Measurements from ENCODE around the gene WTIP.
A peak's percentile ranks its signal among the peaks of the same experiment; 100 is the strongest.
"Not testable (repeated sequence)": the region's sequence is repeated elsewhere in the genome, so short reads cannot be mapped to it uniquely, and the experiment has no call there.

The WTIP gene

GRCh38 chr19:34459614-34460013 lies 21.9 kb upstream of the WTIP start:
- TF ChIP-seq, protein P1, sequence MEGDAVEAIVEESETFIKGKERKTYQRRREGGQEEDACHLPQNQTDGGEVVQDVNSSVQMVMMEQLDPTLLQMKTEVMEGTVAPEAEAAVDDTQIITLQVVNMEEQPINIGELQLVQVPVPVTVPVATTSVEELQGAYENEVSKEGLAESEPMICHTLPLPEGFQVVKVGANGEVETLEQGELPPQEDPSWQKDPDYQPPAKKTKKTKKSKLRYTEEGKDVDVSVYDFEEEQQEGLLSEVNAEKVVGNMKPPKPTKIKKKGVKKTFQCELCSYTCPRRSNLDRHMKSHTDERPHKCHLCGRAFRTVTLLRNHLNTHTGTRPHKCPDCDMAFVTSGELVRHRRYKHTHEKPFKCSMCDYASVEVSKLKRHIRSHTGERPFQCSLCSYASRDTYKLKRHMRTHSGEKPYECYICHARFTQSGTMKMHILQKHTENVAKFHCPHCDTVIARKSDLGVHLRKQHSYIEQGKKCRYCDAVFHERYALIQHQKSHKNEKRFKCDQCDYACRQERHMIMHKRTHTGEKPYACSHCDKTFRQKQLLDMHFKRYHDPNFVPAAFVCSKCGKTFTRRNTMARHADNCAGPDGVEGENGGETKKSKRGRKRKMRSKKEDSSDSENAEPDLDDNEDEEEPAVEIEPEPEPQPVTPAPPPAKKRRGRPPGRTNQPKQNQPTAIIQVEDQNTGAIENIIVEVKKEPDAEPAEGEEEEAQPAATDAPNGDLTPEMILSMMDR (IDR thresholded peaks at IDR 0.05): no peak
- Histone ChIP-seq H3K4me1 (peaks cover 34% of the 10 kb centered on the region), H3K4me2 (ENCODE audit: low read length) (peak overlapping the region; percentile 40), H2AFZ (no peak overlapping the region), H3K27ac (peak overlapping the region; percentile 69), H3K9me3 (ENCODE audit: control insufficient read depth, low read length) (no peaks in the 10 kb centered on the region), H3K36me3 (ENCODE audit: control insufficient read depth, insufficient read depth, low read length) (no peaks in the 10 kb centered on the region), H3K9ac (no peak overlapping the region), H3K79me2 (peaks cover 19% of the 10 kb centered on the region), H3K4me3 (ENCODE audit: low read depth, low read length) (no peak overlapping the region), H3K27me3 (ENCODE audit: control insufficient read depth, insufficient read depth, low read length) (no peaks in the 10 kb centered on the region)

DNA sequence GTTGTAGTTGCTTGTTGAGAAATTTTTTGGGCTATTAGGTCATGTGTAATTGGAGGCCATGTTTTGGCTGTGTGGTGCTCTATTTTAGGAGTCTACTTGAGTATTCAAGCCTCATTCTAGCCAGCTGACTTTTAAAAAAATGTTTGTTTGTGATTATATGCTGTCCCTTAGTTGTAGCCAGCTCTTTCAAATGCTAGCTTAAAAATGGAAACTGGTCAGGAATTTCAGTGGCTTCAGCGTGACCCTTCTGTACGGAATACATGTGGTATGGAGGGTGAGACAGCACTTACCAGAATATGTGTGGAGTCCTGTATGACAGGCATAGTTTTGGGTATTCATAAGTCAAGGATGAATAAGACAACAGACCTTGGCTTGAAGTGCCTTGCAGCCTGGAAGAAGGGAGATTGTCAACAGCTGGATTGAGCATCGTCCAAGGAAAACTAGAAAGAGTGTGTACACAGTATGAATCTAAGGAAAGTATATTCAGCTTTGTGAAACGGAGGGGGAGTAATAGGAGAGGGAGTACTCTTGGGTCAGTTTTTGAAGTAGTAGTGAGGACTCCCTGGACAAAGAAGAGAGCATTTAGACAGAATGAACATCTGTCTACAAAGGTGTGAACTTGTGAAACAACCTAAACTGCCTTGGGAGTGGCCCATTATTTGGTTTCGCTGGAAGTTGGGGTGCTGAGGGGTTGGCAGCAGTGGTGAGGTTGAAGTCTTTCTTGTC lies 20.0 kb upstream of the WTIP start:
- Histone ChIP-seq H3K9me3 (ENCODE audit: control insufficient read depth, low read length) (no peaks in the 10 kb centered on the region), H3K27ac (peak overlapping the region; percentile 69), H3K4me1 (peaks cover 34% of the 10 kb centered on the region), H3K9ac (no peak overlapping the region), H3K4me3 (ENCODE audit: low read depth, low read length) (no peak overlapping the region), H3K79me2 (peaks cover 17% of the 10 kb centered on the region), H2AFZ (no peak overlapping the region), H3K36me3 (ENCODE audit: control insufficient read depth, insufficient read depth, low read length) (no peaks in the 10 kb centered on the region), H3K4me2 (ENCODE audit: low read length) (no peak overlapping the region), H3K27me3 (ENCODE audit: control insufficient read depth, insufficient read depth, low read length) (no peaks in the 10 kb centered on the region)
- TF ChIP-seq, protein P1 (IDR thresholded peaks at IDR 0.05): no peak

- not testable (repeated sequence) for H3K27me3 ChIP-seq (ENCODE audit: control insufficient read depth, insufficient read depth, low read length); H3K36me3 ChIP-seq (ENCODE audit: control insufficient read depth, insufficient read depth, low read length); H2AFZ ChIP-seq; H3K4me2 ChIP-seq (ENCODE audit: low read length); H3K27ac ChIP-seq; H3K4me3 ChIP-seq (ENCODE audit: low read depth, low read length); H3K9ac ChIP-seq; H3K9me3 ChIP-seq (ENCODE audit: control insufficient read depth, low read length)
- H3K4me1 ChIP-seq: peaks cover 13% of the 10 kb centered on the region
- peaks cover 19% of the 10 kb centered on the region for H3K79me2 ChIP-seq
These were observed 16.8 kb upstream of the WTIP start for GRCh38 chr19:34464785-34465184.

GRCh38 chr19:34468409-34468808 lies 13.1 kb upstream of the WTIP start:
- TF ChIP-seq, protein P1 (IDR thresholded peaks at IDR 0.05): no peak
- Histone ChIP-seq H3K9ac (no peak overlapping the region), H3K36me3 (ENCODE audit: control insufficient read depth, insufficient read depth, low read length) (no peaks in the 10 kb centered on the region), H2AFZ (no peak overlapping the region), H3K4me1 (no peaks in the 10 kb centered on the region), H3K27ac (no peak overlapping the region), H3K79me2 (peaks cover 7% of the 10 kb centered on the region), H3K27me3 (ENCODE audit: control insufficient read depth, insufficient read depth, low read length) (no peaks in the 10 kb centered on the region), H3K4me3 (ENCODE audit: low read depth, low read length) (no peak overlapping the region), H3K9me3 (ENCODE audit: control insufficient read depth, low read length) (no peaks in the 10 kb centered on the region), H3K4me2 (ENCODE audit: low read length) (no peak overlapping the region)

- not testable (repeated sequence) for H3K36me3 ChIP-seq (ENCODE audit: control insufficient read depth, insufficient read depth, low read length); H3K27me3 ChIP-seq (ENCODE audit: control insufficient read depth, insufficient read depth, low read length)
These were observed 12.5 kb upstream of the WTIP start for GRCh38 chr19:34469026-34469425.

More at GRCh38 chr19:34469026-34469425, 12.5 kb upstream of the WTIP start:
- not testable (repeated sequence) for H3K9ac ChIP-seq; H3K4me1 ChIP-seq; H3K4me3 ChIP-seq (ENCODE audit: low read depth, low read length); H3K79me2 ChIP-seq; H3K27ac ChIP-seq; H3K9me3 ChIP-seq (ENCODE audit: control insufficient read depth, low read length); H2AFZ ChIP-seq; H3K4me2 ChIP-seq (ENCODE audit: low read length)

Data from parathyroid adenoma (tissue), 2 donors.